ENCODE results near the gene DNM3.

Gene DNM3

DNA sequence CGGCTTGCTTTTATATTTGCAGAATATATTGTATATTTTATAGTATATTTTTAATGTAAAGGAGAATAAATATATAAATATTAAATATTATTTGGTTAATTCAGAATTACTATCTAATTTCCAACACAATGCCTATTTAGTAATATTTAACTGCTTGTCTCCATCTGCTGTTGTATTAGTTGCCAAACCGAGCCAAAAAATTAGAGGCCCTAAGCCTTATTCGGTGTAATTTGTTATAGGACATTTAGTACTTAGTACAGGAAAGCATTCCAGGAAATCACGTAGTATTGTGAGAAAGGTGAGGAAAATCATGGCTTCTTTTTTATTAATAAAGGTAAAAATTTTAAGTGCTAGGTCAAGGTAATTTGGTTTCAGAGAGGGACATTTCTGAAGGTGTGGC, 93.8 kb downstream of the DNM3 start:
- TF ChIP-seq EZH2 (IDR thresholded peaks at IDR 0.05; ENCODE audit: borderline replicate concordance, low read length): no peak
- TF ChIP-seq, protein P1, sequence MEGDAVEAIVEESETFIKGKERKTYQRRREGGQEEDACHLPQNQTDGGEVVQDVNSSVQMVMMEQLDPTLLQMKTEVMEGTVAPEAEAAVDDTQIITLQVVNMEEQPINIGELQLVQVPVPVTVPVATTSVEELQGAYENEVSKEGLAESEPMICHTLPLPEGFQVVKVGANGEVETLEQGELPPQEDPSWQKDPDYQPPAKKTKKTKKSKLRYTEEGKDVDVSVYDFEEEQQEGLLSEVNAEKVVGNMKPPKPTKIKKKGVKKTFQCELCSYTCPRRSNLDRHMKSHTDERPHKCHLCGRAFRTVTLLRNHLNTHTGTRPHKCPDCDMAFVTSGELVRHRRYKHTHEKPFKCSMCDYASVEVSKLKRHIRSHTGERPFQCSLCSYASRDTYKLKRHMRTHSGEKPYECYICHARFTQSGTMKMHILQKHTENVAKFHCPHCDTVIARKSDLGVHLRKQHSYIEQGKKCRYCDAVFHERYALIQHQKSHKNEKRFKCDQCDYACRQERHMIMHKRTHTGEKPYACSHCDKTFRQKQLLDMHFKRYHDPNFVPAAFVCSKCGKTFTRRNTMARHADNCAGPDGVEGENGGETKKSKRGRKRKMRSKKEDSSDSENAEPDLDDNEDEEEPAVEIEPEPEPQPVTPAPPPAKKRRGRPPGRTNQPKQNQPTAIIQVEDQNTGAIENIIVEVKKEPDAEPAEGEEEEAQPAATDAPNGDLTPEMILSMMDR (IDR thresholded peaks at IDR 0.05; ENCODE audit: low read length): no peak
- Histone ChIP-seq H3F3A (ENCODE audit: insufficient read depth, low read length) (no peaks in the 10 kb centered on the region), H3K4me2 (ENCODE audit: low read length) (no peak overlapping the region), H3K9me3 (ENCODE audit: low read length) (no peaks in the 10 kb centered on the region), H3K9me2 (ENCODE audit: low read depth, low read length) (no peaks in the 10 kb centered on the region), H3K9ac (ENCODE audit: low read length) (no peak overlapping the region), H4K20me1 (ENCODE audit: insufficient read depth, low read length) (no peaks in the 10 kb centered on the region), H2AFZ (ENCODE audit: low read length) (no peak overlapping the region), H3K4me1 (ENCODE audit: insufficient read depth, low read length, severe bottlenecking) (no peaks in the 10 kb centered on the region), H3K79me2 (ENCODE audit: insufficient read depth, low read length) (no peaks in the 10 kb centered on the region), H3K36me3 (ENCODE audit: insufficient read depth, low read length) (no peaks in the 10 kb centered on the region), H3K27ac (ENCODE audit: low read depth, low read length, poor library complexity, severe bottlenecking) (no peak overlapping the region), H3K27me3 (ENCODE audit: insufficient read depth, low read length) (no peaks in the 10 kb centered on the region), H3K4me3 (ENCODE audit: low read depth, low read length, poor library complexity, severe bottlenecking) (no peak overlapping the region)

DNA sequence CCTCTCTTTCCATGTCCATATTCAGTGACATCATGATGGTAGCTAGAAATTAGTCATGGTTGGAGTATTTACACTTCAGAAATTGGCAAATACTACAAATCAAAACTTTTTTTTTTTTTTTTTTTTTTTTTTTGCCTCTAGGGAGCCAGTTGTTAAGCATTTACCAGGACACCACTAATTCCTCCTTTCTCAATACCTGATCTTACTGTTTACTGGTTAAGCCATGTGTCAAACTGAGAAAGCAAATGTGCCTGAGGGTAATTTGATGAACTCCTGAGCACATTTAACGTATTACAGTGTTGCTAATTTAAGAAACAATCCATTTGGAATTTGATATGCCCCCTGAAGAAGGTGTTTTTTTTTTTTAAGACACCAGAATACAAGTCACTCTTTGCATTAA, 94.4 kb downstream of the DNM3 start:
- Histone ChIP-seq H3K36me3 (ENCODE audit: insufficient read depth, low read length) (no peaks in the 10 kb centered on the region), H3K4me1 (ENCODE audit: insufficient read depth, low read length, severe bottlenecking) (no peaks in the 10 kb centered on the region), H3K9ac (ENCODE audit: low read length) (no peak overlapping the region), H3K79me2 (ENCODE audit: insufficient read depth, low read length) (no peaks in the 10 kb centered on the region), H3K4me2 (ENCODE audit: low read length) (no peak overlapping the region), H4K20me1 (ENCODE audit: insufficient read depth, low read length) (no peaks in the 10 kb centered on the region), H3K9me2 (ENCODE audit: low read depth, low read length) (no peaks in the 10 kb centered on the region), H3K27me3 (ENCODE audit: insufficient read depth, low read length) (no peaks in the 10 kb centered on the region), H3K9me3 (ENCODE audit: low read length) (no peaks in the 10 kb centered on the region), H3K4me3 (ENCODE audit: low read depth, low read length, poor library complexity, severe bottlenecking) (no peak overlapping the region), H3F3A (ENCODE audit: insufficient read depth, low read length) (no peaks in the 10 kb centered on the region), H2AFZ (ENCODE audit: low read length) (no peak overlapping the region), H3K27ac (ENCODE audit: low read depth, low read length, poor library complexity, severe bottlenecking) (no peak overlapping the region)
- TF ChIP-seq EZH2 (IDR thresholded peaks at IDR 0.05; ENCODE audit: borderline replicate concordance, low read length): no peak
- TF ChIP-seq, protein P1 (IDR thresholded peaks at IDR 0.05; ENCODE audit: low read length): no peak

DNA sequence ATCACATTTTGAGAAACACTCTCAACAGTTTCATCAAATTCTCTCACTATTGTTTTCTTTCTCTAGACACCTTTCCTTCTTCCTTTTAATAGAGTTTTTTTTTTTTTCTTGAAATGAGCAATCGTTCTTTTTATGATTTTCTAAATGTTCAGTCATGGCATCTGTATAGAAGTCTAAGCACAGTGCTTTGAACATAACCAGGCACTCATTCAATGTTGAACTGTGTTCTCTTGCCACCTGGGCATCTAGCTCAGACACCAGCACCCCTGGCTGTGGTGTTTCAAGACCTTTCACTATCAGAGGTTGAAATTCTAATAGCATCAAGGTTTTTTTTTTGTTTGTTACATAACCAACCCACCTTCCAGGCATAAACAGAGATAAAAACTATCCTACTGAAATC, 96.6 kb downstream of the DNM3 start:
- no peaks in the 10 kb centered on the region for H3F3A ChIP-seq (ENCODE audit: insufficient read depth, low read length)
- no peak overlapping the region for H3K27ac ChIP-seq (ENCODE audit: low read depth, low read length, poor library complexity, severe bottlenecking)
- no peaks in the 10 kb centered on the region for H3K27me3 ChIP-seq (ENCODE audit: insufficient read depth, low read length)
- H3K9me2 ChIP-seq (ENCODE audit: low read depth, low read length): no peaks in the 10 kb centered on the region
- no peaks in the 10 kb centered on the region for H3K9me3 ChIP-seq (ENCODE audit: low read length)
- no peaks in the 10 kb centered on the region for H4K20me1 ChIP-seq (ENCODE audit: insufficient read depth, low read length)
- no peak overlapping the region for H3K4me3 ChIP-seq (ENCODE audit: low read depth, low read length, poor library complexity, severe bottlenecking)
- H3K9ac ChIP-seq (ENCODE audit: low read length): no peak overlapping the region
- no peaks in the 10 kb centered on the region for H3K79me2 ChIP-seq (ENCODE audit: insufficient read depth, low read length)
- no peaks in the 10 kb centered on the region for H3K4me1 ChIP-seq (ENCODE audit: insufficient read depth, low read length, severe bottlenecking)
- TF ChIP-seq, protein P1 (IDR thresholded peaks at IDR 0.05; ENCODE audit: low read length): no peak
- no peak for TF ChIP-seq EZH2 (IDR thresholded peaks at IDR 0.05; ENCODE audit: borderline replicate concordance, low read length)
- H3K36me3 ChIP-seq (ENCODE audit: insufficient read depth, low read length): no peaks in the 10 kb centered on the region
- H2AFZ ChIP-seq (ENCODE audit: low read length): no peak overlapping the region
- no peak overlapping the region for H3K4me2 ChIP-seq (ENCODE audit: low read length)

Data from OCI-LY1 (cell line).